ENCODE results near the gene NARS2. TPM values are rescaled to one million over a fixed set of nuclear protein-coding genes. Genes with fewer than 3 reads are reported as not detected.

The NARS2 gene
- total and polyA plus RNA-seq, 9 of the 15 experiments (the other 6 are each of a cell fraction or from before 2014, with no cell fraction given) = 26.8 to 48.0 (median 34.2) TPM

DNA sequence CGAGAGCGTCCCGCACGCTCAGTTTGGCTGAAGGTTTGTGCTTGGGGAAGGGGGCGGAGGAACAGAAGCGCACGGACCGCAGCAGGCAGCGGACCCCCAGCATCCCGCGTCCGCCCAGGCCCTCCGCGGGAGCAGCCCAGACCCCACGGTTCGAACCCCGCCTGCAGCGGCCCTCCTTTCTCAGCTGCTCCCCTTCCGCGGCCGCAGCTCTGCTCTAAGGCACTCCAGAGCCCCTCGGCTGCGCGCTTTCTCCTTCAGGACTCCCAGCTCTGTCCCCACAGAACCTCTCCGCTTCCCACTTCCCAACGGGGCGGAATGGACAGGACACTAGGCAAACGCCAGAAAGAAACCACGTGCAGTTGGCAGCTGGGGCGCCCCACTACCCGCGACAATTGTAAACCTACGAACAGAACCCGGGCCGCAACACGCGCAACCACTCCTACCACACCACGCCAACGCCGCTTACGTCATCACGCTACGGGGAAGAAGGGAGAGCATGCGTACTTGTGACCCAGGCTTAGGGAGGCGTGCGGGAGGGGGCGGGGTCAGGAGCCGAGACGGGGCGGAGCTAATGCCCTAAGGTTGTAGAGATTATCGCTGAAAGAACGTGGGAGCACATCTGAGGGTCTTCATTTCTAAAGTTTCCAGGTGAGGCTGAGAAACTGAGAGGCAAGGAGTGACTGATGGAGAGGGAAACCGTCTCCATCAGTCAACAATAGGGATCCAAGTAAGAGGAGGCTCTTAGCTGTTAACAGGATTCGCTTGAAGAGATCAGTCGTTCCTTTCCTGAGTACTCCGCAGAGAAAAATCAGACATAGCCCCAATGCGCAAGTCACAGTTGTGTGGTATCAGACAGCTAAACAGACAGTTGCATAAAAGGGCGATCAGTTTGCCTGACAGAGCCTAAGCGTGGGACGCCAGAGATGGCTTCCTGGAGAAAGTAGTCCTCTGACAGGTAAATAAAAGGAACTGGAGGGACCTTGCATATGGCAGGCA is at the start of gene NARS2 (continued):
- TF ChIP-seq, protein P1, sequence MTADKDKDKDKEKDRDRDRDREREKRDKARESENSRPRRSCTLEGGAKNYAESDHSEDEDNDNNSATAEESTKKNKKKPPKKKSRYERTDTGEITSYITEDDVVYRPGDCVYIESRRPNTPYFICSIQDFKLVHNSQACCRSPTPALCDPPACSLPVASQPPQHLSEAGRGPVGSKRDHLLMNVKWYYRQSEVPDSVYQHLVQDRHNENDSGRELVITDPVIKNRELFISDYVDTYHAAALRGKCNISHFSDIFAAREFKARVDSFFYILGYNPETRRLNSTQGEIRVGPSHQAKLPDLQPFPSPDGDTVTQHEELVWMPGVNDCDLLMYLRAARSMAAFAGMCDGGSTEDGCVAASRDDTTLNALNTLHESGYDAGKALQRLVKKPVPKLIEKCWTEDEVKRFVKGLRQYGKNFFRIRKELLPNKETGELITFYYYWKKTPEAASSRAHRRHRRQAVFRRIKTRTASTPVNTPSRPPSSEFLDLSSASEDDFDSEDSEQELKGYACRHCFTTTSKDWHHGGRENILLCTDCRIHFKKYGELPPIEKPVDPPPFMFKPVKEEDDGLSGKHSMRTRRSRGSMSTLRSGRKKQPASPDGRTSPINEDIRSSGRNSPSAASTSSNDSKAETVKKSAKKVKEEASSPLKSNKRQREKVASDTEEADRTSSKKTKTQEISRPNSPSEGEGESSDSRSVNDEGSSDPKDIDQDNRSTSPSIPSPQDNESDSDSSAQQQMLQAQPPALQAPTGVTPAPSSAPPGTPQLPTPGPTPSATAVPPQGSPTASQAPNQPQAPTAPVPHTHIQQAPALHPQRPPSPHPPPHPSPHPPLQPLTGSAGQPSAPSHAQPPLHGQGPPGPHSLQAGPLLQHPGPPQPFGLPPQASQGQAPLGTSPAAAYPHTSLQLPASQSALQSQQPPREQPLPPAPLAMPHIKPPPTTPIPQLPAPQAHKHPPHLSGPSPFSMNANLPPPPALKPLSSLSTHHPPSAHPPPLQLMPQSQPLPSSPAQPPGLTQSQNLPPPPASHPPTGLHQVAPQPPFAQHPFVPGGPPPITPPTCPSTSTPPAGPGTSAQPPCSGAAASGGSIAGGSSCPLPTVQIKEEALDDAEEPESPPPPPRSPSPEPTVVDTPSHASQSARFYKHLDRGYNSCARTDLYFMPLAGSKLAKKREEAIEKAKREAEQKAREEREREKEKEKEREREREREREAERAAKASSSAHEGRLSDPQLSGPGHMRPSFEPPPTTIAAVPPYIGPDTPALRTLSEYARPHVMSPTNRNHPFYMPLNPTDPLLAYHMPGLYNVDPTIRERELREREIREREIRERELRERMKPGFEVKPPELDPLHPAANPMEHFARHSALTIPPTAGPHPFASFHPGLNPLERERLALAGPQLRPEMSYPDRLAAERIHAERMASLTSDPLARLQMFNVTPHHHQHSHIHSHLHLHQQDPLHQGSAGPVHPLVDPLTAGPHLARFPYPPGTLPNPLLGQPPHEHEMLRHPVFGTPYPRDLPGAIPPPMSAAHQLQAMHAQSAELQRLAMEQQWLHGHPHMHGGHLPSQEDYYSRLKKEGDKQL (CRISPR knock-in tag; IDR thresholded peaks at IDR 0.05; ENCODE audit: borderline replicate concordance) = 0 out of 2 replicates have a peak, but pooled peaks have one; percentile 65
- TF ChIP-seq ELF1 (tag; IDR thresholded peaks at IDR 0.05) = no peak
- no peak for TF ChIP-seq MBD1 (CRISPR knock-in tag; IDR thresholded peaks at IDR 0.05)
- TF ChIP-seq HDGF (IDR thresholded peaks at IDR 0.05) = no peak
- TF ChIP-seq RB1 (IDR thresholded peaks at IDR 0.05; ENCODE audit: low read depth) = no peak; the same call in 1 of the 2 replicates
- TF ChIP-seq SAFB (IDR thresholded peaks at IDR 0.05; ENCODE audit: borderline replicate concordance, low read depth, low read length) = peak; percentile 25; the same call in 1 of the 2 replicates
- no peak for TF ChIP-seq BCOR (IDR thresholded peaks at IDR 0.05)
- no peak for TF ChIP-seq SMARCC2 (IDR thresholded peaks at IDR 0.05; ENCODE audit: low read depth)
- TF ChIP-seq ZNF696 (CRISPR knock-in tag; conservative IDR thresholded peaks at IDR 0.05) = no peak
- TF ChIP-seq, protein P2, sequence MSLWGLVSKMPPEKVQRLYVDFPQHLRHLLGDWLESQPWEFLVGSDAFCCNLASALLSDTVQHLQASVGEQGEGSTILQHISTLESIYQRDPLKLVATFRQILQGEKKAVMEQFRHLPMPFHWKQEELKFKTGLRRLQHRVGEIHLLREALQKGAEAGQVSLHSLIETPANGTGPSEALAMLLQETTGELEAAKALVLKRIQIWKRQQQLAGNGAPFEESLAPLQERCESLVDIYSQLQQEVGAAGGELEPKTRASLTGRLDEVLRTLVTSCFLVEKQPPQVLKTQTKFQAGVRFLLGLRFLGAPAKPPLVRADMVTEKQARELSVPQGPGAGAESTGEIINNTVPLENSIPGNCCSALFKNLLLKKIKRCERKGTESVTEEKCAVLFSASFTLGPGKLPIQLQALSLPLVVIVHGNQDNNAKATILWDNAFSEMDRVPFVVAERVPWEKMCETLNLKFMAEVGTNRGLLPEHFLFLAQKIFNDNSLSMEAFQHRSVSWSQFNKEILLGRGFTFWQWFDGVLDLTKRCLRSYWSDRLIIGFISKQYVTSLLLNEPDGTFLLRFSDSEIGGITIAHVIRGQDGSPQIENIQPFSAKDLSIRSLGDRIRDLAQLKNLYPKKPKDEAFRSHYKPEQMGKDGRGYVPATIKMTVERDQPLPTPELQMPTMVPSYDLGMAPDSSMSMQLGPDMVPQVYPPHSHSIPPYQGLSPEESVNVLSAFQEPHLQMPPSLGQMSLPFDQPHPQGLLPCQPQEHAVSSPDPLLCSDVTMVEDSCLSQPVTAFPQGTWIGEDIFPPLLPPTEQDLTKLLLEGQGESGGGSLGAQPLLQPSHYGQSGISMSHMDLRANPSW (CRISPR knock-in tag; IDR thresholded peaks at IDR 0.05) = no peak
- no peak for TF ChIP-seq ZZZ3 (IDR thresholded peaks at IDR 0.05)
- TF ChIP-seq ZBED1 (IDR thresholded peaks at IDR 0.05) = no peak; the same call in 1 of the 2 replicates
- TF ChIP-seq E2F4 (CRISPR knock-in tag; IDR thresholded peaks at IDR 0.05; ENCODE audit: low read depth) = no peak
- no peak for TF ChIP-seq ZNF184 (CRISPR knock-in tag; IDR thresholded peaks at IDR 0.05)
- TF ChIP-seq, protein P3, sequence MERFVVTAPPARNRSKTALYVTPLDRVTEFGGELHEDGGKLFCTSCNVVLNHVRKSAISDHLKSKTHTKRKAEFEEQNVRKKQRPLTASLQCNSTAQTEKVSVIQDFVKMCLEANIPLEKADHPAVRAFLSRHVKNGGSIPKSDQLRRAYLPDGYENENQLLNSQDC (CRISPR knock-in tag; IDR thresholded peaks at IDR 0.05) = no peak

All from K562 (cell line).